Left ventricle myocardium inferior (tissue), 1 donor: ENCODE measurements around the gene AASS. TPM values are rescaled to one million over a fixed set of nuclear protein-coding genes. Genes with fewer than 3 reads are reported as not detected.

Source experiments
- DNase-seq: peaks from one replicate; pipeline ENCODE4 v3.0.0-alpha.2; 2020
- H3K27ac ChIP-seq: fragments of 200-600 bp; replicated peaks from 2 replicates; pipeline ENCODE4 v1.8.0; 2021
- H3K27me3 ChIP-seq: fragments of 200-600 bp; 2 replicates; pipeline ENCODE4 v1.8.0; 2021; ENCODE audit warnings: low read depth
- H3K36me3 ChIP-seq: fragments of 200-600 bp; 2 replicates; pipeline ENCODE4 v1.8.0; 2021
- H3K4me1 ChIP-seq: fragments of 200-600 bp; 2 replicates; pipeline ENCODE4 v1.8.0; 2021
- H3K4me3 ChIP-seq: fragments of 200-600 bp; 2 replicates; pipeline ENCODE4 v1.8.0; 2021; ENCODE audit warnings: mild to moderate bottlenecking, moderate library complexity
- H3K9me3 ChIP-seq: fragments of 200-600 bp; replicated peaks from 2 replicates; pipeline ENCODE4 v1.8.0; 2021
- intact Hi-C: fragments of 100-400 bp; cut with micrococcal nuclease; formaldehyde crosslinking; loops from one replicate; pipeline ENCODE4 v1.11.0; 2022
- total RNA-seq: library from RNA; stranded (reverse); fragmentation: NEBNext Ultra II Directional; extraction: Animal tissue kit (Norgen Biotek cat#: 25700); gene quantifications from one replicate; pipeline ENCODE4 v1.2.1, GENCODE V29; 2021
- TF ChIP-seq, protein P1 (sequence below): fragments of 200-600 bp; IDR thresholded peaks from 2 replicates; pipeline ENCODE4 v1.8.0; 2021; ENCODE audit warnings: antibody characterized with exemption, mild to moderate bottlenecking, borderline replicate concordance
- donor health status: DM: no; HTN: yes; CAD: no; lungs with severe emphysema.

The AASS gene
- total RNA-seq, 1 donor from 2014 or later = 34.7 TPM

DNA sequence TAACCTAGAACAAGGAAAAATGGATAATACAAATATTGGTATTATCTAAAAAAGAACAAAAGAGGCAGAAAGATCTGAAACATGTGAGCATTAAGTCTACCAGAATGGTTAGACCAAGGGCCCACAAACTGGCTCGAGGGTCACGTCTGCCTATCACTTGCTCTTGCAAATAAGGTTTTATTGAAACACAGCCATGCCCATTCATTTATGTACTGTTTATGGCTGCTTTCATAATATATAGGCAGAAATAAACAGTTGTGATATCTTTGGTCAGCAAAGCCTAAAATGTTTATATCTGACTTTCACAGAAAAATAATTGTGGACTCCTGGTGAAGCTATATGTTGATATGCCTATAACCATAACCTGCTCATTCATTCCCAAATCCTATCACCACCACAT lies 71.8 kb downstream of the AASS start:
- Histone ChIP-seq H3K27me3 (no peaks in the 10 kb centered on the region), H3K36me3 (peaks cover 34% of the 10 kb centered on the region), H3K9me3 (no peaks in the 10 kb centered on the region), H3K27ac (no peak overlapping the region), H3K4me3 (no peak overlapping the region), H3K4me1 (no peaks in the 10 kb centered on the region)
- intact Hi-C loops = no loop called here
- TF ChIP-seq, protein P1, sequence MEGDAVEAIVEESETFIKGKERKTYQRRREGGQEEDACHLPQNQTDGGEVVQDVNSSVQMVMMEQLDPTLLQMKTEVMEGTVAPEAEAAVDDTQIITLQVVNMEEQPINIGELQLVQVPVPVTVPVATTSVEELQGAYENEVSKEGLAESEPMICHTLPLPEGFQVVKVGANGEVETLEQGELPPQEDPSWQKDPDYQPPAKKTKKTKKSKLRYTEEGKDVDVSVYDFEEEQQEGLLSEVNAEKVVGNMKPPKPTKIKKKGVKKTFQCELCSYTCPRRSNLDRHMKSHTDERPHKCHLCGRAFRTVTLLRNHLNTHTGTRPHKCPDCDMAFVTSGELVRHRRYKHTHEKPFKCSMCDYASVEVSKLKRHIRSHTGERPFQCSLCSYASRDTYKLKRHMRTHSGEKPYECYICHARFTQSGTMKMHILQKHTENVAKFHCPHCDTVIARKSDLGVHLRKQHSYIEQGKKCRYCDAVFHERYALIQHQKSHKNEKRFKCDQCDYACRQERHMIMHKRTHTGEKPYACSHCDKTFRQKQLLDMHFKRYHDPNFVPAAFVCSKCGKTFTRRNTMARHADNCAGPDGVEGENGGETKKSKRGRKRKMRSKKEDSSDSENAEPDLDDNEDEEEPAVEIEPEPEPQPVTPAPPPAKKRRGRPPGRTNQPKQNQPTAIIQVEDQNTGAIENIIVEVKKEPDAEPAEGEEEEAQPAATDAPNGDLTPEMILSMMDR = no peak
- no peak for DNase-seq

DNA sequence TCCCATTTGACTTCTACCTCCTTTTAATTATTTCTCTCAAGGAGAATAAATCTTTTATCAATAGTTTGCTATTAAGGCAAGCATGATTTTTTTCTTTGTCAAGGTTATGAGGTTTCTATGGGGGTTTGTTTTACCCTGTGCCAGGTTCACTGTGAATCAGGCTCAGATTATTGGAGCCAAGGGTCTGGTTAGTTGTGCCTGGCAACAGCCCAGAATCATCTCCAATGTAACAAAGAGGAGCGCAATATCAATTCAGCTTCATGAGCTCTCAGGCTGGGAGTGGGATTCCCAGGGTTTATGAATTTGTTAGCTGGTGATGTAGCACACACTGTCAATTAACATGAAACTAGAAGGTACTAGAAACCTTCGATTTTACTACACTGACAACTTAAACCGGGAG lies 73.2 kb downstream of the AASS start:
- no peaks in the 10 kb centered on the region for H3K27me3 ChIP-seq
- peaks cover 19% of the 10 kb centered on the region for H3K36me3 ChIP-seq
- intact Hi-C loops = no loop called here
- no peak overlapping the region for H3K4me3 ChIP-seq
- H3K9me3 ChIP-seq = no peaks in the 10 kb centered on the region
- no peak for DNase-seq
- H3K27ac ChIP-seq = no peak overlapping the region
- H3K4me1 ChIP-seq = no peaks in the 10 kb centered on the region
- TF ChIP-seq, protein P1 = no peak

DNA sequence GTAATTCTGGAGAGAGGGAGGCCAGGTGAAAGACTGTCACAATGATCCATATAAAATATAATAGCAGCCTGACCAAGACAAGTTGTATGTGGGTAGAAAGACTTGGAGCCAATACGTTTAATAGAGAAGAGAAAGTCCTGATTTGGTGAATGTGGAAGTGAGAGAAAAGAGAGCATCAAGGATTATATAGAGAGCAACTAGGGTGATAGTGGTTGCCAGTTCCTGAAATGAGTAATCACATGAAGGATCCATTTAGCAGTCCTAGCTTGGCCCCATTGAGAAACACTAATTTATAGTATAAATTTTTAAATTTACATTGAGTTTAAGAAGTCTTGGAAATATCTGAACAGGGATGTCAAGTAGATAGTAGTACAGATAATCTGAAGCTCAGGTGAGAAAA lies 74.0 kb downstream of the AASS start:
- TF ChIP-seq, protein P1 = no peak
- H3K27ac ChIP-seq = no peak overlapping the region
- intact Hi-C loops = no loop called here

DNA sequence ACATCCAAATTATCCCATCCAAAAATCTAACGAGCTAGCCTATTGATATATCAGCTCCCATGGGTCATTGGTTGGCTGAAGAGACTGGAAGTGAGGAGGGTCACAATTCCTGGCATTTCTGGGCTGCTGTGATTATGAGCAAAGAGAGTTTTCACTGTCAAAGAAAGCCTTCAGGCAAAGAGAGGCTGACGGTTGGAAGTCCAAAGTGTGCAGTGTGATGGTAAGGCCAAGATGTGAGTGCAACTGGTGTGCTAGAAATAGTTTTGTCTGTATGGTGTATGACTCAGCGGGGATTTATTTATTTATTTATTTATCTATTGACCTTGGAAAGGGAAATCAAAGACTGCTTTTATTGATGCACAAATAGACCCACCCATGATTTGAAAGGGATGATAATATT lies 75.0 kb downstream of the AASS start:
- DNase-seq = no peak
- Histone ChIP-seq H3K4me1 (no peaks in the 10 kb centered on the region), H3K4me3 (no peak overlapping the region), H3K9me3 (no peaks in the 10 kb centered on the region), H3K27ac (no peak overlapping the region), H3K36me3 (peaks cover 1% of the 10 kb centered on the region), H3K27me3 (no peaks in the 10 kb centered on the region)
- intact Hi-C loops = no loop called here
- TF ChIP-seq, protein P1 = no peak

More for the DNA sequence above, 74.0 kb downstream of the AASS start:
- Histone ChIP-seq H3K36me3 (peaks cover 12% of the 10 kb centered on the region), H3K27me3 (no peaks in the 10 kb centered on the region), H3K9me3 (no peaks in the 10 kb centered on the region), H3K4me3 (no peak overlapping the region), H3K4me1 (no peaks in the 10 kb centered on the region)
- no peak for DNase-seq

DNA sequence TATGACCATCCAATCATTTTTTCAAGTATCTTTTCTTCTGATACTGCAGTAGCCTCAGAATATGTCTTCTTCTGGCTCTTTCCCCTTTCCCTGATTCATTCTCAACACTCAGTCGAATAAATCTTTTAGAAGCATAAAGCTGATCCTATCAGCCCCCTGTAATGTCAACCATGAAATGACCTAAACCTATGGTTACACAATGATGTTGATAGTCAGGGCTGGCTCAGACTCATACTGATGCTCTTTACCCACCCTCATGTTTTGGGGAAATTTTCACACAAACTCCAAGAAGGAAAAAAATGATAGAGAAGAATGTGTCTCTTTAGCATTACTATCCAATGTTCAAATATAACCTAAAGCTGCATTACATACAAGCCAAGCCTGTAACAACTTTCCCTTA lies 76.0 kb downstream of the AASS start:
- TF ChIP-seq, protein P1 = no peak
- no peak overlapping the region for H3K4me3 ChIP-seq
- H3K9me3 ChIP-seq = no peaks in the 10 kb centered on the region
- intact Hi-C loops = no loop called here
- H3K36me3 ChIP-seq = no peaks in the 10 kb centered on the region
- no peaks in the 10 kb centered on the region for H3K4me1 ChIP-seq
- DNase-seq = no peak
- H3K27ac ChIP-seq = no peak overlapping the region
- H3K27me3 ChIP-seq = no peaks in the 10 kb centered on the region

DNA sequence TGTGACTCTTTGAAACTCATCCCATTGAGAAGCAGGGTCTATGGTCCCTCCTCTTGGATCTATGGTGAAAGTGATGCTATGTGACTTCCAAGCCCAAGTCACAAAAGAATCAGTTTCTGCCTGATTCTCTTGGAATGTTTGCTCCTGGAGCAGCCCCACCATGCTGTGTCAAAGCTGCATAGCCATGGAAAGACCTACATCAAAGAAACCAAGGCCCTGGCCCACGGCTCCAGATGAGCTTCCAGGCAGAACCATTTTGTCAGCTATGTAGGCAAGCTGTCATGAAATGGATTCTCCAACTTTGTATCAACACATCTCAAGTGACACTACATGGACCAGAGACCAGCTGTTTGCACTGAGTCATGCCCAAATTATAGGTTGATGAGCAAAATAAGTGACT lies 77.0 kb downstream of the AASS start:
- H3K27ac ChIP-seq = no peak overlapping the region
- no peaks in the 10 kb centered on the region for H3K36me3 ChIP-seq
- no peak for DNase-seq
- no peak overlapping the region for H3K4me3 ChIP-seq
- no peaks in the 10 kb centered on the region for H3K9me3 ChIP-seq
- intact Hi-C loops = no loop called here
- no peaks in the 10 kb centered on the region for H3K27me3 ChIP-seq
- H3K4me1 ChIP-seq = no peaks in the 10 kb centered on the region
- TF ChIP-seq, protein P1 = no peak
